Activated T-helper 1 cell treated with Interleukin-2 at 50 U/mL for 16 hours (primary cell): ENCODE measurements around the gene COL6A5.

Experiments used
- DNase-seq: peaks from one replicate; pipeline ENCODE4 v3.0.0-alpha.2; 2020; ENCODE audit warnings: low read depth

The COL6A5 gene

DNA sequence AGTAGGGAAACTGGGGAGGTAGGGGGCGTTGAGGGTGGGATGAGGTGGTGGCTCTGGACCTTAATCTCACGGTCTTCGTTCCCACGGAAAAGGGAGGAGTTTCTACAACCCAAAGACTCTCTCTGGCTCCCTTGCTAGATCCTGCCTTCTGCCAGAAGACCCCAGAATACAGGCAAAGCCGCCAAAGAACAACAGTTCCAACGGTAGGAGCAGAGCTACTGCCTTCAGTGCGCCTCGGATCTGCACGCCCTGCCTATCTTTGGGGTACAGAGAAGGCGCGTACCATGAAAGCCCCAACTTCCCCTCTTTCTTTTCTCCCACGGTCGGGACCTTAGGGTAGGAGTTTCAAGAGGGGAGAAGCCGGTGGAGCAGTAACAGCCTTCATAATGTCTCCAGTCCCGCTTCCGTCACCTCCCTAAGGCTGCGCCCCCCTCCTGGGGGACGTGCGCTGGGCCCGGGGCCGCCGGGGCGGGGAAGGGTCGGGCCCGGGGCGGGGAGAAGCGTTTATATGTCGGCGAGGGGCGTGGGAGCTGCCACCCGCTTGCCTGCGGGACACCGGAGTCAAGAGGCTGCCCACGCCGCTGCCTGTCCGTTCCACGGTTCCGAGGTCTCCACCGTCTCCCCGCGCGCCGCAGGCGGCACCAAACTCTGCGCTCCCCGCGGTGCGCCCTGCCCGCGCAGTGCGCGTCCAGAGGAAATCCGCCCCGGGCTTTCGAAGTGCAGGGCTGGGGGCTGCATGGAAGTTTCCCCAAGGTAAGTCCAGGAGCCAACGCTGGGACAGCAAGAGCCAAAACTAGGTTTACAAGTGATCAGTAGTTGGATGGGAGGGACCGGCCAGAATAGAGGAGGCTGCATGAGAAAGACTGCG lies 171.4 kb downstream of the COL6A5 start, which contains the start of gene COL6A6:
COL6A6 (plus strand) TSS at position 533 of the 868 bp plus-strand sequence. CDS start 43,188 bp downstream, outside the sequence.
- no peak for DNase-seq

DNA sequence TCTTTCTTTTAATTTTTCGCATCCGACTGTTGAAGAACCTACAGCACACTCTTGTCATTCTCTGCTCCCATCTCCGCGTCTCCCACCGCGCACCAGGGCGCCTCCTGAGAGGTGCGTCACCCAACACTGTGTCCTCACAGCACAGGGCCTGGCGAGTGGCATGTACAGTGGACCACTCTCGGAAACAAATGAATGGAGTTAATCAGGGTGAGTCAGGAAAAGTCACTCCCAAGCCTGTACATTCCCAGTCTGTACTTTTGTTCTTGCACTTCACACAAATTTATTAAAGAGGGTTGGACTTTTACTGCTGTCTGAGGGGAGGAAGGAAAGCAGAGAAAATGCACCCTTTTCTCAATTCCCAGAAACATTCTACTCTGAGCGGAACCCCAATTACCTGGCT lies 172.1 kb downstream of the COL6A5 start:
- no peak for DNase-seq

DNA sequence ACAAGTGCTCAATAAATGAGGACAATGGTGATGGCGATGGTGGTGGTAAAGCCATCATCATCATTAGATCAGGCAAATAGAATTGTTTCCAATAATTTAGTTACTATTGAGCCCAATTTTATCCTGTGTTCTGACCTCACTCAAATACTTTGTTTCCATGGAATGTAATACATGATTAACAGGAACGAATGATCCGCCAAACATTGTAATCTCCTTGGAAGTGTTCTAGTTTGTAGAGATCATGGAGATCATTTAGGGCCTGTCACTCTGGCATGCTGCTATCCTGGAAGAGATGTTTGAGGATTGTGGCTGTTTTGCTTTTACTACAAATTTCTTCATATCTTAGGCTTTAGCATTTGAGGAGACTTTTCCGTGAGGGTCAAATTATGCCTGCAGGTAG lies 174.3 kb downstream of the COL6A5 start:
- DNase-seq, result no peak

DNA sequence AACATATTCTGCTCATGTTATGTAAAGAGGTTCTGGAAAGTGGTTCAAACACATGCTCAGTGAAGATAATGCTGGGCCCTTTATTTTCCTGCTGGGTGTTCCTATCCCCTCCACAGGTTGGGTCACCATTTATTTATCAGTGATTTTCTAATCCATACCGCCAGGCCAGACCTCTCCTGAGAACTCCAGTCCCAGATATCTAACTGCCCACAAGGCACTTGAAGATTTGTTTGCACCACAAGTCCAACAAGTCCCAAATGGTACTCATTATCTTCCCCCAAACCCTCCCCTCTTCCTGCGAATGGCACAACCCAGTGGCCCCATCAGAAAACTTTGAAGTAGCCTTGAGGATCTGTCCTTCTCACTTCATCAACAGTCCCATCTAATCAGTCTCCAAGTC lies 176.9 kb downstream of the COL6A5 start:
- no peak for DNase-seq

DNA sequence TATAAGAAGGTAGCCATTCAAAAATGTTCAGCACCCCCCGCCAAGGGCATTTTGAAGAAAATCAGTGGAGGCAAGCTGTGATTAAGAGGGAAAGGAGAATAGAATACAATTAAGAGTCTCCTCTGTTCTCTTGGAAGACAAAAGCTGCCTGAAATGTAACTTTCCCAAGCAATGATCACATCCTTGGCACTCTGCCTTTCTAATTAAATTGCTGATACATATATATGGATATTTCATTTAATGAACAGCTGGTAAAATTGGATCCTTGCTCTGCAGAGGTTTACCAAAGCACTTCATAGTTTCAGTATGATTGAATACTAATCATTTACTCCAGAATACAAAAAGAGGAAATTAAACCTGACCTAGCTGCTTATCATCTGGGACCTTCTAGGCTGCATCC lies 182.0 kb downstream of the COL6A5 start:
- DNase-seq, result no peak

DNA sequence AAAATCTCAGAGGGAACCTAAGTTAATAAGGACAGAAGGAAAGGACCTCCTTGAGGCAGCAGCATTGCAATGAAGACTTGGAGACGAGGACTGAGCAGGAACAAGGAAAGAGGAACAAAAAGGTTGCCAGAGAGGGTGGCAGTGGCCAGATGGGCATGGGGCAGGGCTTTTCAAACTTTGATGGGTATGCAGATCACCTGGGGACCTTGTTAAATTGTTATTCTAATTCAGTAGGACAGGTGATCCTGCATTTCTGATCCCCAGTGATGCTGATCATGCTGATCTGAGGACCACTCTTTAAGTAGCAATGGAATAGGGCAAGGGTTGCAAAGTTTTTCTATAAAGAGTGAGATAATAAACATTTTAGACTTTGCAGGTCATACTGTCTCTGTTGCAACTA lies 182.6 kb downstream of the COL6A5 start:
- DNase-seq, result no peak

DNA sequence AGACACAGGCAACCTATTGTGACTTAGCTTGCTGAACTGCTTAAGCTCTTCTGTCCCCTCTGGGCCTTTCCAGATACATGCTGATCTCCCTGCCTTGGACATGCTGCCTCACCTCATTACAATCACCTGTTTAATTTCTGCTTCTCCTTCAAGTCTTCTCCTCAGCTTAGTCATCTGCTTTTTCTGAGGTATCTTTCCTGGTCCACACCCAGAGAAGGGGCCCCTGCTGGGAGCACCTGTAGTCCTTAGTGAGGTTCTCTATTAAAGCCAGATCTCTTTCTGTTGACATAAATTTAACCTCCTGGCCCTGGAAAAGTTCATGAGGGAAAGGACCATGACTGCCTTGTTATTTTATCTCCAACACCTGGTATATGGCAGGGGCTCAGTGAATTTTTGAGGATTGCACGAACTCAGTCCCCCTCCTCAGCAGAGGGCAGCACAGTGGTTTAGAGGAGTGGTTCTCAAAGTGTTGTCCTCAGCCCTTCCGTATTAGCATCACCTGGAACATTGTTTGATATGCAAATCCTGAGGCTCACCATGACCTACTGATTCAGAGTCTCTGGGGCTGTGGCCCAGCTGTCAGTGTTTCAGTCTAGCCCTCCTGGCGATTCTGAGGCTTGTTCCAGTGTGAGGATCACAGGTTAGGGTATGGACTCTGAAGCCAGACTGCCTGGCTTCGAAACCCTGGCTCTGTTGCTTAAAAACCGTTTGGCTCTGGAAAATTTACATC lies 184.2 kb downstream of the COL6A5 start:
- no peak for DNase-seq

DNA sequence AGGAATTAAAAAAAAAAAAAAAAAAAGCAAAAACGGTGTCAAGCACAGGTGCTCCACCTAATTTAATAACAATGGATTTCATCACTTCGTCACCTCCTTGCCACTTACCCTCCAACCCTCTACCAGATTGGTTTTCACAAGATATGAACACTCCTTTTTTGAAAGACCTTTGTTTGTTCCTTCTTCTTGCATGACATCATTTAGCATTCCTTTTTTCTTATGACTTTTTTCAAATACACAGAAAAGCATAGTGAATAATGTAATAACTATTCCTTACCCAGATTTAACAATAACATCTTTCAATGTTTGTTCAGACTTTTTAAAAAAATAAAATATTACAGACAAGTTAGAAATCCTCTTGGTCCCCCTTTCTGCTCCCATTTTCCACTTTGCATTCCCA lies 187.8 kb downstream of the COL6A5 start:
- no peak for DNase-seq
